Measurements from ENCODE around the gene EVPL. TPM values are rescaled to one million over a fixed set of nuclear protein-coding genes. Genes with fewer than 3 reads are reported as not detected.
A peak's percentile ranks its signal among the peaks of the same experiment; 100 is the strongest.

EVPL gene
- total and polyA plus RNA-seq, 2 of the 13 experiments (the other 11 are each of a cell fraction or from before 2014, with no cell fraction given), result 2.1 to 8.2 TPM

DNA sequence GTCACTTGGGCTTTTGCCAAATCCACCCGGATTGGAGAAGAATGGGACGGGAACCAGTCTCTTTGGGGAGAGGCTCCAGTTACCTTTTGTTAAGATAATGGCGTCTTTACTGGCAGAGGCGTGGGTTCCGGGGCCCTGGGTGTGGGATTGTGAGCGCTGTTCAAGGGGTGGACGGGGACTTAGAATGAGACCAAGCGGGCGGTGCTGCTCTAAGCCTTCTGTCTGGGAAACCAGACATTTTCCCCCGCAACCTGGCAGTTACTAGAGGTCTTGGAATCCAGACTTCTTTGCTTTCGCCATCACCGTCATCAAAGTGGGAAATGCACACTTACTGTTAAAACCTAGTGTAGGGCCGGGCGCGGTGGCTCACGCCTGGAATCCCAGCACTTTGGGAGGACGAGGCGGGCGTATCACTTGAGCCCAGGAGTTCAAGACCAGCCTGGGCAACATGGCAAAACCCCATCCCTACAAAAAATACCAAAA, 47.4 kb downstream of the EVPL start (continued):
- TF ChIP-seq ZXDC (CRISPR knock-in tag; IDR thresholded peaks at IDR 0.05) (no peak), YY1 (IDR thresholded peaks at IDR 0.05; ENCODE audit: insufficient read depth, insufficient replicate concordance, low read depth, low read length) (peak; percentile 84), ZNF512 (CRISPR knock-in tag; IDR thresholded peaks at IDR 0.05) (0 out of 2 replicates have a peak, but pooled peaks have one; percentile 13), SAP130 (CRISPR knock-in tag; IDR thresholded peaks at IDR 0.05; ENCODE audit: low read depth) (peak; percentile 26), HNRNPK (IDR thresholded peaks at IDR 0.05; ENCODE audit: low read depth, low read length, poor library complexity, severe bottlenecking) (no peak), MXI1 (IDR thresholded peaks at IDR 0.05; ENCODE audit: borderline replicate concordance, low read depth, low read length) (no peak; the same call in 2 of the 3 replicates), SOX5 (CRISPR knock-in tag; IDR thresholded peaks at IDR 0.05; ENCODE audit: borderline replicate concordance) (no peak), MBD4 (IDR thresholded peaks at IDR 0.05; ENCODE audit: borderline replicate concordance, low read length) (0 out of 2 replicates have a peak, but pooled peaks have one; percentile 28), CC2D1A (CRISPR knock-in tag; IDR thresholded peaks at IDR 0.05) (no peak), NFKB2 (CRISPR knock-in tag; IDR thresholded peaks at IDR 0.05; ENCODE audit: borderline replicate concordance) (0 out of 2 replicates have a peak, but pooled peaks have one; percentile 42), HNRNPH1 (optimal IDR thresholded peaks at IDR 0.05; ENCODE audit: low read depth, low read length) (peak; percentile 14), YEATS4 (CRISPR knock-in tag; IDR thresholded peaks at IDR 0.05; ENCODE audit: borderline replicate concordance) (no peak; the same call in none of the 2 replicates), ZNF782 (CRISPR knock-in tag; IDR thresholded peaks at IDR 0.05; ENCODE audit: borderline replicate concordance) (peak; percentile 54; the same call in 1 of the 2 replicates), HDAC1 (CRISPR knock-in tag; IDR thresholded peaks at IDR 0.05) (no peak), ZNF558 (CRISPR knock-in tag; IDR thresholded peaks at IDR 0.05; ENCODE audit: borderline replicate concordance) (peak; percentile 56; the same call in 1 of the 2 replicates), ZNF350 (CRISPR knock-in tag; IDR thresholded peaks at IDR 0.05; ENCODE audit: borderline replicate concordance, low read depth) (peak; percentile 9; the same call in 1 of the 2 replicates), ZNF264 (CRISPR knock-in tag; IDR thresholded peaks at IDR 0.05) (no peak), IKZF4 (CRISPR knock-in tag; IDR thresholded peaks at IDR 0.05; ENCODE audit: borderline replicate concordance, low read depth, not compliant biosample characterization) (no peak), KAT8 (CRISPR knock-in tag; IDR thresholded peaks at IDR 0.05) (peak; percentile 11; the same call in 1 of the 2 replicates), RELA (CRISPR knock-in tag; IDR thresholded peaks at IDR 0.05) (0 out of 2 replicates have a peak, but pooled peaks have one; percentile 13), ZBTB7A (CRISPR knock-in tag; IDR thresholded peaks at IDR 0.05) (0 out of 2 replicates have a peak, but pooled peaks have one; percentile 10), ZNF768 (CRISPR knock-in tag; IDR thresholded peaks at IDR 0.05) (no peak)
- TF ChIP-seq, protein P1, sequence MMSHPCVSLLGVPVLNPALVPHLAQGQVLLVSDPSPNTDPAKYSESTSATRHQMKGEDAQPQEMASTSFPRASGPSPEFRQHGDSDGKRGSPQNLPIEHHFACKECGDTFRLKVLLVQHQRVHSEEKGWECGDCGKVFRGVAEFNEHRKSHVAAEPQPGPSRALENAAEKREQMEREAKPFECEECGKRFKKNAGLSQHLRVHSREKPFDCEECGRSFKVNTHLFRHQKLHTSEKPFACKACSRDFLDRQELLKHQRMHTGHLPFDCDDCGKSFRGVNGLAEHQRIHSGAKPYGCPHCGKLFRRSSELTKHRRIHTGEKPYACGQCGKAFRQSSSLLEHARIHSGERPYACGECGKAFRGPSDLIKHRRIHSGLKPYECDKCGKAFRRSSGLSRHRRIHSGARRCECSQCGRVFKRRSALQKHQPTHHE (CRISPR knock-in tag; IDR thresholded peaks at IDR 0.05; ENCODE audit: borderline replicate concordance), result no peak

All from HepG2 (cell line).